Measurements from ENCODE around the gene SHISA6.

DNA sequence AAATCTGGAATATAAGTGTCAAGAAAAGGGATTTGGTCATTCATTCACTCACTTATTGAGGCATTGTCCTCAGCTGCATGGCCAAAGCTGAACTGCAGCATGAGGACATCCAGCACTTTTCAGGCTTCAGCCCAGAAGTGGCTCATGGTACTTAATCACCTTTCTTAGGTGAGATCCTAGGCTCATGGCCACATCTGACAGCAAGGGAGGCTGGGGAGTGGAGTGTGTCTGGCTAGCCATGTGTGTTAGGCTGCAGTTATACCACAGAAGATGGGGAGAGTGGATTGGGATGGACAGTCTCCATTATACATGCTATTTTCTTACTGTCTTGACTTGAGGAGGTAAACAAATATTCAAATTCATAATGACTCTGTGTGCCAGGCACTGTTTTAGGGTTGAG is 68.8 kb downstream of the SHISA6 start:
- TF ChIP-seq, protein P1, sequence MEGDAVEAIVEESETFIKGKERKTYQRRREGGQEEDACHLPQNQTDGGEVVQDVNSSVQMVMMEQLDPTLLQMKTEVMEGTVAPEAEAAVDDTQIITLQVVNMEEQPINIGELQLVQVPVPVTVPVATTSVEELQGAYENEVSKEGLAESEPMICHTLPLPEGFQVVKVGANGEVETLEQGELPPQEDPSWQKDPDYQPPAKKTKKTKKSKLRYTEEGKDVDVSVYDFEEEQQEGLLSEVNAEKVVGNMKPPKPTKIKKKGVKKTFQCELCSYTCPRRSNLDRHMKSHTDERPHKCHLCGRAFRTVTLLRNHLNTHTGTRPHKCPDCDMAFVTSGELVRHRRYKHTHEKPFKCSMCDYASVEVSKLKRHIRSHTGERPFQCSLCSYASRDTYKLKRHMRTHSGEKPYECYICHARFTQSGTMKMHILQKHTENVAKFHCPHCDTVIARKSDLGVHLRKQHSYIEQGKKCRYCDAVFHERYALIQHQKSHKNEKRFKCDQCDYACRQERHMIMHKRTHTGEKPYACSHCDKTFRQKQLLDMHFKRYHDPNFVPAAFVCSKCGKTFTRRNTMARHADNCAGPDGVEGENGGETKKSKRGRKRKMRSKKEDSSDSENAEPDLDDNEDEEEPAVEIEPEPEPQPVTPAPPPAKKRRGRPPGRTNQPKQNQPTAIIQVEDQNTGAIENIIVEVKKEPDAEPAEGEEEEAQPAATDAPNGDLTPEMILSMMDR (IDR thresholded peaks at IDR 0.05; ENCODE audit: low read length) = no peak
- TF ChIP-seq EZH2 (IDR thresholded peaks at IDR 0.05; ENCODE audit: borderline replicate concordance, low read length) = no peak
